T-helper 1 cell (primary cell): ENCODE results near the gene LUZP2.
A peak's percentile ranks its signal among the peaks of the same experiment; 100 is the strongest.
"Not testable (repeated sequence)": the region's sequence is repeated elsewhere in the genome, so short reads cannot be mapped to it uniquely, and the experiment has no call there.

Experiments used
- DNase-seq, 5 donors: peaks; one replicate each; pipeline ENCODE4 v3.0.0-alpha.2; 2012 to 2020

The LUZP2 gene

DNA sequence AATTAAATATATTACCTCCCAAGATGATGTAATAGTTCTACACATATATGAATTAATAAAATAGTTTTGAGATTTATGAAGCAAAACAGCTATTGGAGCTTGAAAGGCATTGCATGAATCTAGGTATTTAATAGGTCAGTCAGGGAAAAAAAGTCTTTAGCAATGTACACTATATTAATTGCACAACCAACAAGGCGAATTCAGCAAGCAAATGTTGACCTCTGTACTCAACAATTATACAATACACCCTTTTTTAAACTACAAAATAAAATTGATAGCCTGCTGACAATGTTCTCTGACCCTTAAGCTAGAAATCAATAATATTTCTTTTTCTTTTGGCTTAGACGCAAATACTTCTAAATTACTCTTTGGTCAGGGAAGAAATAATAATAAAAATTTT is 345.5 kb downstream of the LUZP2 start:
- no peak for DNase-seq

DNA sequence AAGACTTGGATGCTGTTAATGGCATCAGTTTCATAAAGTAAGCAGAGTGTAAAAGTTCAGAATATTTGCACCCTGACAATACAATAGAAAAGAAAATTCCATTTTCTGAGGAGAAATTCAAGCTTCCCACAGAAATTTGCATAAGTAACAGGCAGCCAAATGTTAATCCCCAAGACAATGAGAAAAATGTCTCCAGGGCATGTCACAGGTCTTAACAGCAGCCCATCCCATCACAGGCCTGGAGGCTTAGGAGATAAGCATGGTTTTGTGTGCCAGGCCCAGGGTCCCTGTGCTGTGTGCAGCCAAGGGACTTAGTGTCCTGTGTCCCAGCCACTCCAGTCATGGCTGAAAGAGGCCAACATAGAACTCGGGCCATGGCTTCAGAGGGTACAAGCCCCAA is 347.6 kb downstream of the LUZP2 start:
- DNase-seq: no peak

GRCh38 chr11:24848857-24849256 is 352.0 kb downstream of the LUZP2 start:
- DNase-seq: no peak

DNA sequence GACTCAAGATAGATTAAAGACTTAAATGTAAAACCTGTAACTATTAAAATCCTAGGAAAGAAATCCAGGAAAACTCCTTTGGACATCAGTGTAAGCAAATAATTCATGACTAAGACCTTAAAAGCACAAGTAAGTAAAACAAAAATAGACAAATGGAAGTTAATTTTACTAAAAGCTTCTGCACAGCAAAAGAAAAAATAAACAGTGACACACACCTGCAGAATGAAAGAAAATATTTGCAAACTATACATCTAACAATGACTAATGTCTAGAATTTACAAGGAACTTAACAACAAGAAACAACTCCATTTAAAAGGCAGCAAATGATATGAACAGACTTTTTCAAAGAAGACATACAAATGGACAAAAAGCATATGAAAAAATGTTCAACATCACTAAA is 359.1 kb downstream of the LUZP2 start:
- DNase-seq: no peak

DNA sequence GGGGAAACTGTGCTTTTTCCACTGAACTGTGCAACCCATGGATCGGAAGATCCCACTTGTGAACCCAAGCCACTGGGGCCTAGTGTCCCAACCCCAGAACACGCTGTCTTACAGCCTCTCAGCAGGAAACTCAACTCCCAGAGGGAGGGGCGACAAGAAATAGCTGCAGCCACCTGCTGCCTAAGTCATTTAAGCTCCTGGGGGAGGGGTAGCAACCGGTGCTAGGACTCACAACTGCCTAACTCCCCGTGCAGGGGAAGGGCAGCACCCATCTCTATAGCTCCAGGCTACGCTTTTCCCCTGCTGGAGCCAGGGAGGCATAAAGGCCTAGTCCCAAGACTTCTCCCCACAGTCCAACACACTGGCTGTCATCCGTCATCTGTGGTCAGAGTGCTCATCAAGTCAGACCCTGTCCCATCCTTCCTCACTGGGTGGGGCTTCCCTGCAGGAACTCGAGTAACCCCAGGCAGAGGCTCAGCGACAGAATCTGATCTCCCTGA is 363.0 kb downstream of the LUZP2 start:
- DNase-seq: no peak

GRCh38 chr11:24861440-24861839 is 364.6 kb downstream of the LUZP2 start:
- no peak for DNase-seq

GRCh38 chr11:24866743-24867142 is 369.9 kb downstream of the LUZP2 start:
- no peak for DNase-seq

- no peak for DNase-seq
Observed at GRCh38 chr11:24870048-24870447, 373.2 kb downstream of the LUZP2 start.

- DNase-seq: no peak
Observed at GRCh38 chr11:24872186-24872585, 375.3 kb downstream of the LUZP2 start.

DNA sequence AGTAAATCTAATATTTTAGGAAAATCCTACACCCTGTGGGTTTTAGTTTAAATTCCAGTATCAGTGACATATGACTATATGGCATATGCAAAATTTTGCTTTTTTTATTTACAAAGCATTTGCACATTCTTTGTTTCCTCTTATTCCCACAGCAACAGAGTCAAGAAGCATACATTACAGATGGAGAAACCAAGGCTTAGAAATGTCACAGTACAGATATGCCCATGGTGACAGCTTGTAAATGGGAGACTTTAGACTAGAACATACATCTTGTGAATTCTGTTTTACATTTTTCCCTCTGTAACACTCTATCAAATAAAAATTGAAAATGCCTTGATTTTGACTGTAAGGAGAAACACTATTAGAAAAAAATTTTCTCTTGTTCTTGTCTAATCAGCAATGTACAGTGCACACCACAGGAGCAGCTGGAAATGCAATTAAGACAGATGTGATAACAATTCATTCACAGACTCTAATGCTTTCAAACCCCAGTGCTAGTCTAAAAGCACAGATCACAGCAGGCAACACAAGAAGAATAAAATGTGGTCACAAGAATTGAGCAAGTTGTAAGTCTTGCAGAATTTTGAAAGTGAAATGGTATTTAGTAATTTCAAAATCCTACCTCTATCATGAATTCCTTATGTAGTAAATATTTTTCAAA is 375.9 kb downstream of the LUZP2 start:
- no peak for DNase-seq

GRCh38 chr11:24880962-24881361 is 384.1 kb downstream of the LUZP2 start:
- DNase-seq: no peak

DNA sequence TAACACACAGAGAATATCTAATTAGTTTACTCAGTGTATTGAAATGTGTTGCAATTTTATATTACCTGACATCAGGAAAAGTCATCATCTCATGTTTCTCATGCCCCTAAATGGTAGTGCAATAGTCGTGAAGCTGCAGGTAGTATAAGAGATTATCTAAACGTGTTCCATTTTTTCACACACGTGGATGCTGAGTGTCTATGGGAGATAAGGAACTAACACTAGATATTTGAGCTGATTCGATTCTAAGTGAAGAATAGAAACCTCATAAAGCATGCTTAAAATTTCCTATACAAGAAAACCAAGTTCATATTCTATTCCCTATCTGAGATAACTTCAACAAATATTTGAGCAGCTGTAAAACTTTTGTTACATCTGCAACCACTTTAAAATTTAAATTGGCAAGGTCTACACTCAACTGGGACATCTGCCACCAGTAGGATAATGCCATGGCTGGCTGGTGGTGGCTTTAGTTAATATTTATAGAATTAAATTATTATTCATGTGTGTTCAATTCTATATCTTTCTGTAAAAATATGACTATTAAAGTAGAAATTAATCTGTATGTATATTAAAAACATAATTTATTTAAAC is 388.8 kb downstream of the LUZP2 start:
- no peak for DNase-seq

- no peak for DNase-seq
Observed at GRCh38 chr11:24886880-24887619, 390.2 kb downstream of the LUZP2 start.

- no peak for DNase-seq
Observed at GRCh38 chr11:24890426-24890825, 393.6 kb downstream of the LUZP2 start.

GRCh38 chr11:24891845-24892492 is 395.1 kb downstream of the LUZP2 start:
- not testable (repeated sequence) for DNase-seq

GRCh38 chr11:24896118-24896835 is 399.4 kb downstream of the LUZP2 start:
- DNase-seq: peak in 1 of 5 donors; percentile 11

DNA sequence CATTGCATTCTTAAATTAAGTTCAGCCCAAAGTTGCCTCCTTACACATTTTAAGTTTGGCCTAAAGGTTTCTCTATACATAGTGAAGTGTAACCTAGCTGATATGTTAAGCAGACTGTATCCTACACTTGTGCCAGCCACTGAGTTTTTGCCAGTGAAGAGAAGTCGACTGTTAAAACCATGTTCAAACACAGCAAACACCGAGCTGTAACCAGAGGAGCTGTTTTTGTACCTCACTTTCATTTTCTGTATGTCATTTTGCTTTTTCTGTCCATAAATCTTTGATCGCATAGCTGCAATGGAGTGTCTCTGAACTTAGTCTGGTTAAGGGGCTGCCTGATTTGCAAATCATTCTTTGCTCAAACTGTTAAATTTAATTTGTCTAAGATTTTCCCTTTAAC is 403.7 kb downstream of the LUZP2 start:
- no peak for DNase-seq

- no peak for DNase-seq
Observed at GRCh38 chr11:24900960-24901549, 404.2 kb downstream of the LUZP2 start.

GRCh38 chr11:24903555-24903954 is 406.7 kb downstream of the LUZP2 start:
- DNase-seq: no peak

DNA sequence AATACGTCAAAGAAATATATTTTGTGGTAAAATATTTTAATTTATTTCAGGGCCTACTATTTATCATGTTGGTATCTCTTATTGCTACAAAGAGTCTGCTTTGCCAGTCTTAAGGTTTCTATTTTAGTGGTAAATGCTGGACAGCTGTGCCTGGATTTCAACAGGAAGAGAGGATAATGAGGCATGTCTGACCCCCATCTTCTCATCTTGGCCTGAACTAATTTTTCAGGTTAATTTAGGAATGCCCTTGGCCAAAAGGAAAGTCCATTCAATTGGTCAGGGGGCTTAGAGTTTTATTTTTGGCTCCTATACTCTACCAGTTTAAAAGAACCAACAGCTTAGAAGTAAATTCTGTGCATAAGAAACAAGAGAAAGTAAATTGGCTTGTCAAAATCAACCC is 428.2 kb downstream of the LUZP2 start:
- no peak for DNase-seq

DNA sequence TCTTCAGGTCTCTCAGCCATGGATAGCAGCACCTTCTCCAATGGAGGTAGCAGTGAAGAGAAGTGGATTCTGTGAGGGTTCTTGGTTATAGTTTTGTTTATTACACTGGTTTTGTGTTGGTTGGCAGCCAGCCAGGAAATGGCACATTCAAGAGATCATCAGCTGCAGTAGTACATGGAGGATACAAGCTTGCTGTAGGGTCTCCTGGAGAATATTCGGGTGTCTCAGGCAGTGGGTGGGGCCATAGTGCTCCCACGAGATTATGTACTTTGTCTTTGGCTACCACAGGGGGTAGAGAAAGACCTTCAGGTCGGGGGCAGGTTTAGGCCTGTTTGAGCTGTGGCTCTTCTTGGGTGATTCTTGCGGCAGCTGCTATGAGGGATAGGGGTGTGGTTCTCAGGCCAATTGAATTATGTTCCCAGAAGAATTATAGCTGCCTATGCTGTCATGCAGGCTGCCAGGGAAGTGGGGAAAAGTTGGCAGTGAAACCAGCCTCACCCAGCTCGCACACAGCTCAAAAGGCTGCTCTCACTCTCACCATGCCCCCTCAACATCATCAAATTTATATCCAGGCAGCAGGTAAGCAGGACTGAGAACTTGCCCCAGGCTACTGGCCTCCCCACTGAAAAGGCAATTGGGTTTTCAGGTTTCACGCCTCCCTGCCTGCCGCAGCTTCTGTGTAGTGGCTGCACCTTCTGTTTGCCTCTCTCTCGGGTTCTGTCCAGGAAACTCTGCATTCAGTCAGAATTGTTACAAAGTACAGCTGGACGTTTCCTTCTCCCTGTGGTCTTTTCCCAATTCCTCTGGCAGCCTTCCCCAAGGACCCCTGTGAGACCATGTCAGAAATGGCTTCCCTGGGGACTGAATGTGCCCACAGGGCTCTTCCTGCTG is 435.5 kb downstream of the LUZP2 start:
- no peak for DNase-seq
